Gastroesophageal sphincter (tissue), 4 donors: ENCODE results near the gene PLA2G5. TPM values are rescaled to one million over a fixed set of nuclear protein-coding genes. Genes with fewer than 3 reads are reported as not detected.

Experiments used
- ATAC-seq: fragments of 150-250 bp; one replicate; pipeline ENCODE4 v1.9.1; 2016; ENCODE audit warnings: mild to moderate bottlenecking, moderate library complexity
- H3K27ac ChIP-seq, 4 donors: fragments of 200-600 bp; sonication (generic) in 3 of 4; 1 replicate in 3 of 4; 2 replicates in 1 of 4; pipeline ENCODE4 v1.5.1; 2016 to 2019
- H3K27me3 ChIP-seq: fragments of 200-600 bp; sonication (generic); one replicate; pipeline ENCODE4 v1.5.1; 2019
- H3K36me3 ChIP-seq, 2 donors: fragments of 200-600 bp; sonication (generic); one replicate each; pipeline ENCODE4 v1.5.1; 2019; ENCODE audit warnings: control low read depth in 1 of 2
- H3K4me1 ChIP-seq, 3 donors: fragments of 200-600 bp; sonication (generic); 1 replicate in 2 of 3; 2 replicates in 1 of 3; pipeline ENCODE4 v1.5.1; 2016 to 2019; ENCODE audit warnings: control low read depth in 2 of 3
- H3K4me3 ChIP-seq, 2 donors: fragments of 200-600 bp; sonication (generic); one replicate each; pipeline ENCODE4 v1.5.1; 2019; ENCODE audit warnings: mild to moderate bottlenecking in 1 of 2, moderate library complexity in 1 of 2
- H3K9me3 ChIP-seq, 3 donors: fragments of 200-600 bp; sonication (generic); one replicate each; pipeline ENCODE4 v1.5.1; 2017 to 2019; ENCODE audit warnings: control low read depth in 2 of 3
- CTCF ChIP-seq, 4 experiments: fragments of 200-600 bp in 2 of 4; fragments of 450-650 bp in 2 of 4; sonication (generic) in 1 of 4; IDR thresholded peaks; one replicate each; pipeline ENCODE4 v1.5.1; 2017 to 2019; ENCODE audit warnings: antibody characterized with exemption in 4 of 4, mild to moderate bottlenecking in 2 of 4, moderate library complexity in 2 of 4
- EP300 ChIP-seq: sonication (generic); formaldehyde crosslinking; IDR thresholded peaks from one replicate; pipeline ENCODE4 v1.6.1; 2017; ENCODE audit warnings: antibody characterized with exemption, mild to moderate bottlenecking
- POLR2A ChIP-seq, 2 donors: fragments of 450-650 bp; IDR thresholded peaks; one replicate each; pipeline ENCODE4 v1.6.1; 2017; ENCODE audit warnings: antibody characterized with exemption in 2 of 2, mild to moderate bottlenecking in 2 of 2, moderate library complexity in 1 of 2
- POLR2AphosphoS5 ChIP-seq: sonication (generic); formaldehyde crosslinking; IDR thresholded peaks from one replicate; pipeline ENCODE4 v1.6.1; 2017; ENCODE audit warnings: antibody characterized with exemption
- WGBS, 2 donors: methylation state at CpG; one replicate each; pipeline ENCODE4 v1.1.5; 2018; ENCODE audit warnings: low coverage in 1 of 2; 5-methylcytosine and 5-hydroxymethylcytosine counted together
- total RNA-seq, 4 donors: library from RNA; depleted of rRNA; stranded (reverse); fragments of >200 nt; gene quantifications; one replicate each; pipeline ENCODE4 v1.1.0, GENCODE V29; 2016

The PLA2G5 gene
- total RNA-seq, 4 donors from 2014 or later, result 8.8 to 47.1 (median 23.4) TPM

GRCh38 chr1:20137055-20137454 lies 67.1 kb downstream of the PLA2G5 start:
- TF ChIP-seq EP300, result no peak
- no peak for TF ChIP-seq POLR2A (IDR thresholded peaks at IDR 0.05)
- no peak for TF ChIP-seq CTCF (IDR thresholded peaks at IDR 0.05)
- TF ChIP-seq POLR2AphosphoS5, result no peak
- Histone ChIP-seq H3K4me3 (no peak overlapping the region), H3K9me3 (no peaks in the 10 kb centered on the region), H3K27me3 (peaks cover 35% of the 10 kb centered on the region), H3K27ac (no peak overlapping the region), H3K4me1 (no peaks in the 10 kb centered on the region), H3K36me3 (no peaks in the 10 kb centered on the region)
- 86 to 100% methylated on average over 1 to 3 of the region's 4 CpGs for WGBS, 2 donors
- no peak for ATAC-seq

- Histone ChIP-seq H3K27ac (no peak overlapping the region), H3K9me3 (no peaks in the 10 kb centered on the region), H3K36me3 (no peaks in the 10 kb centered on the region), H3K27me3 (peaks cover 36% of the 10 kb centered on the region), H3K4me1 (no peaks in the 10 kb centered on the region), H3K4me3 (no peak overlapping the region)
- WGBS, 2 donors, result 100% methylated on average over 1 of the region's 1 CpG; no CpG with 5 or more reads in 1 of the 2 donors
- ATAC-seq, result no peak
- TF ChIP-seq POLR2A (IDR thresholded peaks at IDR 0.05) (no peak), EP300 (no peak), CTCF (IDR thresholded peaks at IDR 0.05) (no peak), POLR2AphosphoS5 (no peak)
Observed at GRCh38 chr1:20137604-20138003, 67.6 kb downstream of the PLA2G5 start.

GRCh38 chr1:20138346-20138745 lies 68.4 kb downstream of the PLA2G5 start:
- 82 to 89% methylated on average over 3 to 6 of the region's 6 CpGs for WGBS, 2 donors
- Histone ChIP-seq H3K36me3 (no peaks in the 10 kb centered on the region), H3K27me3 (peaks cover 36% of the 10 kb centered on the region), H3K27ac (no peak overlapping the region), H3K9me3 (no peaks in the 10 kb centered on the region), H3K4me3 (no peak overlapping the region), H3K4me1 (no peaks in the 10 kb centered on the region)
- TF ChIP-seq CTCF (IDR thresholded peaks at IDR 0.05) (no peak), EP300 (no peak), POLR2A (IDR thresholded peaks at IDR 0.05) (no peak), POLR2AphosphoS5 (no peak)
- no peak for ATAC-seq

GRCh38 chr1:20138961-20139550 lies 69.1 kb downstream of the PLA2G5 start, which contains the start of gene PLA2G2F:
TSS of gene PLA2G2F (plus strand) at chr1:20139323. CDS start at chr1:20139428, 105 bp downstream.
- Histone ChIP-seq H3K36me3 (no peaks in the 10 kb centered on the region), H3K4me1 (no peaks in the 10 kb centered on the region), H3K4me3 (no peak within 1 kb of the TSS), H3K27me3 (peaks cover 36% of the 10 kb centered on the region), H3K9me3 (no peaks in the 10 kb centered on the region), H3K27ac (no peak within 1 kb of the TSS)
- no peak for TF ChIP-seq POLR2A (IDR thresholded peaks at IDR 0.05)
- no peak for TF ChIP-seq POLR2AphosphoS5
- TF ChIP-seq CTCF (IDR thresholded peaks at IDR 0.05), result no peak
- TF ChIP-seq EP300, result no peak
- WGBS, 2 donors, result 87 to 100% methylated on average over 1 to 3 of the region's 9 CpGs
- no peak for ATAC-seq
